HEK293 (cell line): ENCODE measurements around the gene ISG15.

Experiments
- ATF2 ChIP-seq: fragments of 450-650 bp; formaldehyde crosslinking; IDR thresholded peaks from 2 replicates; pipeline ENCODE4 v1.5.1; 2016; ENCODE audit warnings: missing biosample characterization, missing genetic modification characterization, low read depth
- CTCF ChIP-seq: fragments of 450-650 bp; formaldehyde crosslinking; IDR thresholded peaks from 2 replicates; pipeline ENCODE4 v1.5.1; 2016; ENCODE audit warnings: missing biosample characterization, missing genetic modification characterization
- ZBTB1 ChIP-seq: fragments of 450-650 bp; formaldehyde crosslinking; IDR thresholded peaks from 2 replicates; pipeline ENCODE4 v1.5.1; 2016; ENCODE audit warnings: missing biosample characterization, missing genetic modification characterization
- ZBTB21 ChIP-seq: fragments of 450-650 bp; formaldehyde crosslinking; IDR thresholded peaks from 2 replicates; pipeline ENCODE4 v1.5.1; 2017; ENCODE audit warnings: missing biosample characterization, missing genetic modification characterization
- ZNF513 ChIP-seq: fragments of 450-650 bp; IDR thresholded peaks from 2 replicates; pipeline ENCODE4 v1.5.1; 2018; ENCODE audit warnings: missing biosample characterization, missing genetic modification characterization
- ZNF639 ChIP-seq: fragments of 450-650 bp; formaldehyde crosslinking; IDR thresholded peaks from 2 replicates; pipeline ENCODE4 v1.5.1; 2016; ENCODE audit warnings: missing biosample characterization, missing genetic modification characterization
- ZNF670 ChIP-seq: fragments of 450-650 bp; formaldehyde crosslinking; IDR thresholded peaks from 2 replicates; pipeline ENCODE4 v1.5.1; 2016; ENCODE audit warnings: missing biosample characterization, missing genetic modification characterization, low read depth
- ZSCAN16 ChIP-seq: fragments of 450-650 bp; formaldehyde crosslinking; IDR thresholded peaks from 2 replicates; pipeline ENCODE4 v1.5.1; 2016; ENCODE audit warnings: missing biosample characterization, missing genetic modification characterization

GRCh38 chr1:1043411-1043810 is 30.1 kb downstream of the ISG15 start:
- TF ChIP-seq ZBTB21 (tag by site-specific recombination) (no peak), ATF2 (tag by site-specific recombination) (no peak), ZNF639 (tag by site-specific recombination) (no peak), ZBTB1 (tag by site-specific recombination) (no peak), ZNF513 (no peak), CTCF (tag by site-specific recombination) (no peak), ZNF670 (tag by site-specific recombination) (no peak), ZSCAN16 (no peak)
